T-cell (primary cell): ENCODE measurements around the gene RUNX2. TPM values are rescaled to one million over a fixed set of nuclear protein-coding genes. Genes with fewer than 3 reads are reported as not detected.
A peak's percentile ranks its signal among the peaks of the same experiment; 100 is the strongest.
"Not testable (repeated sequence)": the region's sequence is repeated elsewhere in the genome, so short reads cannot be mapped to it uniquely, and the experiment has no call there.

Source experiments
- ATAC-seq, 4 experiments: fragments of 200-7000 bp in 3 of 4; fragments of 150-1000 bp in 1 of 4; cut with Tn5 transposase; replicated peaks in 1 of 4; 1 replicate in 3 of 4; 2 replicates in 1 of 4; pipeline ENCODE4 v1.10.0; 2021; ENCODE audit warnings: moderate library complexity in 3 of 4, mild to moderate bottlenecking in 2 of 4, moderate number of reproducible peaks in 1 of 4
- CTCF ChIA-PET, 2 donors: fragments of 300-600 bp; sonication (Branson Sonifier 250); formaldehyde crosslinking; loops; one replicate each; lab custom pipeline; 2022; ENCODE audit warnings: antibody characterized with exemption in 2 of 2; lab: Charles Lee
- POLR2A ChIA-PET, 2 donors: fragments of 300-600 bp; sonication (Branson Sonifier 250); formaldehyde crosslinking; loops; one replicate each; lab custom pipeline; 2022; ENCODE audit warnings: antibody characterized with exemption in 2 of 2; lab: Charles Lee
- DNase-seq, 35 experiments: peaks; one replicate each; pipeline versions ENCODE4 v3.0.0 to v3.0.0-alpha.2; 2013 to 2023
- H3K27ac ChIP-seq: one replicate; pipeline ENCODE4 v1.5.1; 2013; ENCODE audit warnings: low read length
- H3K27me3 ChIP-seq, 2 experiments: replicated peaks in 1 of 2; 1 replicate in 1 of 2; 2 replicates in 1 of 2; pipeline versions ENCODE4 v1.6.1 to v1.7.0; 2013; ENCODE audit warnings: low read length in 1 of 2, mixed read lengths in 1 of 2; ENCODE audit not compliant: control insufficient read depth in 2 of 2, insufficient read depth in 2 of 2; ENCODE audit errors: extremely low read depth in 1 of 2
- H3K36me3 ChIP-seq, 2 donors: 1 replicate in 1 of 2; 2 replicates in 1 of 2; pipeline versions ENCODE4 v1.6.1 to v1.7.0; 2013; ENCODE audit warnings: low read length in 1 of 2; ENCODE audit not compliant: control insufficient read depth in 2 of 2, insufficient read depth in 1 of 2; ENCODE audit errors: extremely low read depth in 1 of 2
- H3K4me1 ChIP-seq, 2 experiments: 1 replicate in 1 of 2; 2 replicates in 1 of 2; pipeline versions ENCODE4 v1.6.1 to v1.7.0; 2013; ENCODE audit warnings: low read length in 2 of 2, mixed read lengths in 1 of 2; ENCODE audit not compliant: insufficient read depth in 2 of 2, control insufficient read depth in 1 of 2; ENCODE audit errors: extremely low read depth in 1 of 2
- H3K4me3 ChIP-seq, 2 donors: 1 replicate in 1 of 2; 2 replicates in 1 of 2; pipeline versions ENCODE4 v1.5.1 to v1.7.0; 2013; ENCODE audit warnings: mild to moderate bottlenecking in 2 of 2, low read length in 1 of 2, moderate library complexity in 1 of 2; ENCODE audit not compliant: control insufficient read depth in 1 of 2; ENCODE audit errors: extremely low read depth in 1 of 2
- H3K9me3 ChIP-seq: 2 replicates; pipeline ENCODE4 v1.7.0; 2013
- H3K27ac Mint-ChIP-seq, 2 donors: one replicate each; pipeline ENCODE4 v1.8.0; 2020 to 2021; ENCODE audit warnings: mild to moderate bottlenecking in 2 of 2, mixed read lengths in 2 of 2
- H3K27me3 Mint-ChIP-seq, 2 donors: one replicate each; pipeline ENCODE4 v1.8.0; 2021 to 2022; ENCODE audit warnings: mixed read lengths in 2 of 2
- H3K36me3 Mint-ChIP-seq: one replicate; pipeline ENCODE4 v1.8.0; 2021; ENCODE audit warnings: mixed read lengths
- H3K4me1 Mint-ChIP-seq, 3 donors: one replicate each; pipeline ENCODE4 v1.8.0; 2020 to 2022; ENCODE audit warnings: mixed read lengths in 3 of 3, mild to moderate bottlenecking in 1 of 3
- H3K4me3 Mint-ChIP-seq, 3 donors: one replicate each; pipeline ENCODE4 v1.8.0; 2020 to 2022; ENCODE audit warnings: mild to moderate bottlenecking in 3 of 3, mixed read lengths in 3 of 3, moderate library complexity in 3 of 3
- H3K9me3 Mint-ChIP-seq, 3 donors: one replicate each; pipeline ENCODE4 v1.8.0; 2020 to 2022; ENCODE audit warnings: mixed read lengths in 3 of 3
- WGBS: methylation state at CpG from one replicate; pipeline ENCODE4 v1.1.5; 2013; ENCODE audit warnings: missing lambda C conversion rate; ENCODE audit not compliant: insufficient coverage; 5-methylcytosine and 5-hydroxymethylcytosine counted together
- total RNA-seq, 35 experiments: library from RNA in 6 of 35; stranded (reverse) in 6 of 35; fragments of 120-200 nt in 1 of 35; gene quantifications; one replicate each; pipeline versions ENCODE4 v1.2.1 to v1.2.4 and lab custom pipeline; 2013 to 2026

Gene RUNX2
- total RNA-seq, result 10 to 100 TPM; 14.4 to 31.8 (median 22.4) TPM
- 22.8 TPM for total RNA-seq (2013)
- total RNA-seq (lab: John Stamatoyannopoulos, UW), result 10.7 to 40.5 (median 25.6) reads per million in 29 experiments

DNA sequence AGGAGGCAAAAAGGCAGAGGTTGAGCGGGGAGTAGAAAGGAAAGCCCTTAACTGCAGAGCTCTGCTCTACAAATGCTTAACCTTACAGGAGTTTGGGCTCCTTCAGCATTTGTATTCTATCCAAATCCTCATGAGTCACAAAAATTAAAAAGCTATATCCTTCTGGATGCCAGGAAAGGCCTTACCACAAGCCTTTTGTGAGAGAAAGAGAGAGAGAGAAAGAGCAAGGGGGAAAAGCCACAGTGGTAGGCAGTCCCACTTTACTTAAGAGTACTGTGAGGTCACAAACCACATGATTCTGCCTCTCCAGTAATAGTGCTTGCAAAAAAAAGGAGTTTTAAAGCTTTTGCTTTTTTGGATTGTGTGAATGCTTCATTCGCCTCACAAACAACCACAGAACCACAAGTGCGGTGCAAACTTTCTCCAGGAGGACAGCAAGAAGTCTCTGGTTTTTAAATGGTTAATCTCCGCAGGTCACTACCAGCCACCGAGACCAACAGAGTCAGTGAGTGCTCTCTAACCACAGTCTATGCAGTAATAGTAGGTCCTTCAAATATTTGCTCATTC, at the start of gene RUNX2:
Gene RUNX2, plus strand, starts transcription at position 375 of the 567 bp plus-strand sequence. CDS start 397 bp downstream, outside the sequence.
- no peaks in the 10 kb centered on the region for H3K9me3 ChIP-seq
- H3K27me3 ChIP-seq, result no peaks in the 10 kb centered on the region
- H3K4me1 Mint-ChIP-seq, result peaks cover 35 to 58% (median 55%) of the 10 kb centered on the region in 3 donors
- no CpG with 5 or more reads among the region's 5 CpGs for WGBS
- peaks cover 0 to 16% of the 10 kb centered on the region in 2 experiments for H3K4me1 ChIP-seq
- H3K4me3 ChIP-seq, result peak within 1 kb of the TSS; percentile 25 to 52
- peak within 1 kb of the TSS in 1 of 2 donors; percentile 84 for H3K27ac Mint-ChIP-seq
- CTCF ChIA-PET, result no interaction called here
- H3K36me3 ChIP-seq, result no peaks in the 10 kb centered on the region
- no peaks in the 10 kb centered on the region for H3K36me3 Mint-ChIP-seq
- DNase-seq (peak in 1 of 35 experiments; percentile 40), ATAC-seq (peak; percentile 62 to 81 (median 76))
- no peaks in the 10 kb centered on the region for H3K27me3 Mint-ChIP-seq
- H3K27ac ChIP-seq, result no peak within 1 kb of the TSS
- H3K9me3 Mint-ChIP-seq, result no peaks in the 10 kb centered on the region
- peak within 1 kb of the TSS; percentile 21 to 77 (median 66) for H3K4me3 Mint-ChIP-seq
- POLR2A ChIA-PET, result no interaction called here

DNA sequence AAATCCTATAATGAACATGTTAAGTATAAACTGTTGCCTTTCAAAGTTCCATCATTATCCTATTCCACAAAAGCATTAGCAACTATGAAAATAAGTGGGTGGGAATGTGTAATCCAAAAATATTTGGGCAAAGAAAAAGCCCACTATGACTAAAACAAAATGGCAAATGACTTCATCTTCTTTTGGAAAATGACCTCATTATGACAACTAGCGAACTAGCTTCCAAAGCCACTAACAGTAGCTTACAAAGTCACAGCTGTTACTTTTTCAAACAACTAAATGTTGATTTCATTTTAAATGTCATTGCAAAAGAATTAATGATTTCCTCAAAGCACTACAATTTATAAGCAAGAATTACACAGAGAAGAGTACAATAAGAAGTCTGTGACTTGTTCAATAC, 49.8 kb upstream of the RUNX2 start:
- no peaks in the 10 kb centered on the region for H3K36me3 ChIP-seq
- H3K27me3 ChIP-seq, result no peaks in the 10 kb centered on the region
- H3K9me3 Mint-ChIP-seq, result peaks cover 0 to 3% (median under 1%) of the 10 kb centered on the region in 3 donors
- no peak for DNase-seq
- no peak overlapping the region for H3K4me3 ChIP-seq
- POLR2A ChIA-PET, result no interaction called here
- CTCF ChIA-PET, result interaction anchor here in 1 of 2 donors (0.6 kb wide), 1 partner anchor 639 kb away, joined by 3 read pairs; no protein-coding TSS in a partner anchor
- ATAC-seq, result no peak
- H3K4me1 ChIP-seq, result no peaks in the 10 kb centered on the region
- no peak overlapping the region for H3K27ac Mint-ChIP-seq
- peaks cover 0 to 11% (median 0%) of the 10 kb centered on the region in 3 donors for H3K4me1 Mint-ChIP-seq
- no peaks in the 10 kb centered on the region for H3K27me3 Mint-ChIP-seq
- WGBS, result no CpG with 5 or more reads among the region's 1 CpG
- H3K36me3 Mint-ChIP-seq, result peaks cover 15% of the 10 kb centered on the region
- H3K27ac ChIP-seq, result no peak overlapping the region
- no peaks in the 10 kb centered on the region for H3K9me3 ChIP-seq
- no peak overlapping the region for H3K4me3 Mint-ChIP-seq

DNA sequence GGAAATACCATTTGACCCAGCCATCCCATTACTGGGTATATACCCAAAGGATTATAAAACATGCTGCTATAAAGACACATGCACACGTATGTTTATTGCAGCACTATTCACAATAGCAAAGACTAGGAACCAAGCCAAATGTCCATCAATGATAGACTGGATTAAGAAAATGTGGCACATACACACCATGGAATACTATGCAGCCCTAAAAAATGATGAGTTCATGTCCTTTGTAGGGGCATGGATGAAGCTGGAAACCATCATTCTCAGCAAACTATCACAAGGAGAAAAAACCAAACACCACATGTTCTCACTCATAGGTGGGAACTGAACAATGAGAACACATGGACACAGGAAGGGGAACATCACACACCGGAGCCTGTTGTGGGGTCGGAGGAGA, 41.4 kb upstream of the RUNX2 start:
- H3K36me3 Mint-ChIP-seq, H3K4me3 Mint-ChIP-seq, POLR2A ChIA-PET, H3K27me3 Mint-ChIP-seq, H3K36me3 ChIP-seq, H3K27me3 ChIP-seq, ATAC-seq, H3K27ac Mint-ChIP-seq, H3K4me1 ChIP-seq, H3K9me3 ChIP-seq, H3K27ac ChIP-seq, DNase-seq, H3K4me3 ChIP-seq, CTCF ChIA-PET: not testable (repeated sequence)
- peaks cover 3 to 12% (median 12%) of the 10 kb centered on the region in 3 donors for H3K9me3 Mint-ChIP-seq
- H3K4me1 Mint-ChIP-seq, result peaks cover 6 to 17% (median 8%) of the 10 kb centered on the region in 3 donors
- WGBS, result no CpG with 5 or more reads among the region's 3 CpGs

DNA sequence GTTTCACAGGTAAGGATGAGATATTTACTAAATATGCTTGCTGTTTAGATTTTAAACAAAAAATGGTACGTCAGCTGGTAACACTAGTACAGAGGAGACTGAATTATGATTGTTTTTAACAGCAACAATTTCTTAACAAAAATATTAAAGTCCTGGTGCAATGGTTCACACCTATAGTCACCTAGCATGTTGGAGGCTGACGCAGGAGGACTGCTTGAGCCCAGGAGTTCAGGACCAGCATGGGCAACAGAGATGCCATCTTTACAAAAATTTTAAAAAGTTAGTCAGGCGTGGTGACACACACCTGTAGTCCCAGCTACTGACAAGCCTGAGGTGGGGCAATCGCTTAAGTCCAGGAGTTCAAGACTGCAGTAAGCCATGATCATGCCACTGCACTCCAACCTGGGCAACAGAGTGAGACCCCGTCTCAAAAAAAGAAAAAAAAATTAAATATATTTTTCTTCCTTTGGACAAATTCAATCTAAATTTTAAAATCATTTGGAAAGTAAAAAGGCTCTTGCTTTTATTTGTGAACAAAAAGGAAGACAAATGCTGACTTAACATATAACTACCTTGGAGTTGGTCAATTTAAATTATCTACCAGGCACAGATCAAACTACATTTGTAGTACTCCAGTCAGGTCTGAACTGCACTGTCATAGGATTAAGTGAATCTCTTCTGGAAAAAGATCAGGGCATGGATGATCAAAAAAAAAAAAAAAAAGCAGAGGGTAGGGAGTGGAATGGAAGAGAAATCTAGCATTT, 38.2 kb upstream of the RUNX2 start:
- peaks cover 4% of the 10 kb centered on the region for H3K36me3 Mint-ChIP-seq
- H3K36me3 ChIP-seq, result no peaks in the 10 kb centered on the region

DNA sequence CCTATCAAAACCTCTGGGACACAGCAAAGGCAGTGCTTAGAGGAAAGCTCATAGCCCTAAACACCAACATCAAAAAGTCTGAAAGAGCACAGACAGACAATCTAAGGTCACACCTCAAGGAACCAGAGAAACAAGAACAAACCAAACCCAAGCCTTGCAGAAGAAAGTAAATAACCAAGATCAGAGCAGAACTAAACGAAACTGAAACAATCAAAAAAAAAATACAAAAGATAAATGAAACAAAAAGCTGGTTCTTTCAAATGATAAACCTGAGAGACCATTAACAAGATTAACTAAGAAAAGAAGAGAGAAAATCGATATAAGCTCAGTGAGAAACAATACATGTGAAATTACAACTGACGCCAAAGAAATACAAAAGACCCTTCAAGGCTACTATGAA, 34.8 kb upstream of the RUNX2 start:
- H3K27ac ChIP-seq, result peak overlapping the region; percentile 14
- ChIA-PET CTCF (interaction anchor here in 1 of 2 donors (0.6 kb wide), 1 partner anchor 109 kb away, joined by 3 read pairs; no protein-coding TSS in a partner anchor), POLR2A (interaction anchor here (0.6 to 0.9 kb wide), 4 partner anchors 17 to 1993 kb away, joined by 3 read pairs; no protein-coding TSS in a partner anchor)
- peaks cover 0 to 4% (median 0%) of the 10 kb centered on the region in 3 donors for H3K9me3 Mint-ChIP-seq
- peaks cover 5% of the 10 kb centered on the region for H3K9me3 ChIP-seq
- DNase-seq (peak in 1 of 35 experiments; percentile 12), ATAC-seq (peak in 1 of 4 experiments; percentile 52)
- no peak overlapping the region for H3K4me3 ChIP-seq
- no peaks in the 10 kb centered on the region for H3K36me3 ChIP-seq
- H3K36me3 Mint-ChIP-seq, result no peaks in the 10 kb centered on the region
- H3K4me1 Mint-ChIP-seq, result peaks cover 35 to 44% (median 43%) of the 10 kb centered on the region in 3 donors
- H3K27me3 Mint-ChIP-seq, result no peaks in the 10 kb centered on the region
- WGBS, result no CpG with 5 or more reads among the region's 3 CpGs
- peak overlapping the region; percentile 17 to 54 for H3K27ac Mint-ChIP-seq
- peak overlapping the region; percentile 0 to 38 (median 31) for H3K4me3 Mint-ChIP-seq
- H3K4me1 ChIP-seq, result peaks cover 0 to 4% of the 10 kb centered on the region in 2 experiments
- no peaks in the 10 kb centered on the region for H3K27me3 ChIP-seq

More for the DNA sequence above, 38.2 kb upstream of the RUNX2 start:
- Mint-ChIP-seq H3K4me1 (peaks cover 35 to 42% (median 35%) of the 10 kb centered on the region in 3 donors), H3K4me3 (no peak overlapping the region), H3K27me3 (no peaks in the 10 kb centered on the region), H3K9me3 (peaks cover 0 to 8% (median 3%) of the 10 kb centered on the region in 3 donors), H3K27ac (no peak overlapping the region)
- WGBS, result 97% methylated on average over 3 of the region's 5 CpGs
- Histone ChIP-seq H3K4me3 (no peak overlapping the region), H3K27ac (no peak overlapping the region), H3K27me3 (no peaks in the 10 kb centered on the region), H3K9me3 (peaks cover 5% of the 10 kb centered on the region), H3K4me1 (peaks cover 0 to 4% of the 10 kb centered on the region in 2 experiments)
- ChIA-PET CTCF (interaction anchor here in 1 of 2 donors (0.7 kb wide), 1 partner anchor 624 kb away, joined by 3 read pairs; no protein-coding TSS in a partner anchor), POLR2A (no interaction called here)
- ATAC-seq (no peak), DNase-seq (no peak)

DNA sequence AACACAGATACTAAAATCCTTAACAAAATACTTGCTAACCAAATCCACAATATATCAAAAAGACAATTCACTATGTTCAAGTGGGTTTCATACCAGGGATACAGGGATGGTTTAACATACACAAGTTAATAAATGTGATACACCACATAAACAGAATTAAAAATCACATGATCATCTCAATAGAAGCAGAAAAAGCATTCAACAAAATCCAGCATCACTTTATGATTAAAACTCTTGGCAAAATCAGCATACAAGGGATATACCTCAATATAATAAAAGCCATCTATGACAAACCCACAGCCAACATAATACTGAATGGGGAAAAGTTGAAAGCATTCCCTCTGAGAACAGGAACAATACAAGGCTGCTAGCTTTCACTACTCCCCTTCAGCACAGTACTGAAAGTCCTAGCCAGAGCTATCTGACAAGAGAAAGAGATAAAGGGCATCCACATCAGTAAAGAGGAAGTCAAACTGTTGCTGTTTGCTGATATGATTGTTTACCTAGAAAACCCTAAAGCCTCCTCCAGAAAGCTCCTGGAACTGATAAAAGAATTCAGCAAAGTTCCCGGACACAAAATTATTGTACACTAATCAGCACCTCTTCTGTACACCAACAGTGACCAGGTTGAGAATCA, 33.9 kb upstream of the RUNX2 start:
- not testable (repeated sequence) for H3K9me3 Mint-ChIP-seq, H3K27me3 Mint-ChIP-seq, H3K36me3 ChIP-seq, H3K27ac ChIP-seq, H3K27me3 ChIP-seq, DNase-seq, H3K4me3 ChIP-seq, H3K4me1 ChIP-seq, H3K9me3 ChIP-seq, H3K36me3 Mint-ChIP-seq
- peak in 2 of 4 experiments; percentile 23 to 52 for ATAC-seq
- H3K4me1 Mint-ChIP-seq, result peaks cover 35 to 44% (median 43%) of the 10 kb centered on the region in 3 donors
- CTCF ChIA-PET, result interaction anchor here in 1 of 2 donors (0.6 kb wide), 1 partner anchor 15 kb away, joined by 3 read pairs; no protein-coding TSS in a partner anchor
- H3K27ac Mint-ChIP-seq, result peak overlapping the region; percentile 17 to 54
- POLR2A ChIA-PET, result interaction anchor here (0.6 to 0.7 kb wide), 3 partner anchors 11 to 1994 kb away, joined by 3 read pairs; no protein-coding TSS in a partner anchor
- no CpG with 5 or more reads among the region's 1 CpG for WGBS
- H3K4me3 Mint-ChIP-seq, result peak overlapping the region in 1 of 3 donors; percentile 31
